IPS-NIHi7 (cell line): ENCODE results near the gene ZSCAN9.

Source experiments
- DNase-seq: peaks from one replicate; pipeline ENCODE4 v3.0.0; 2012; ENCODE audit warnings: mixed read lengths; ENCODE audit errors: extremely low spot score

Gene ZSCAN9

GRCh38 chr6:28266962-28267694, 42.1 kb downstream of the ZSCAN9 start, which contains the start of gene ZSCAN26:
TSS of gene ZSCAN26 (plus strand) at chr6:28267143. CDS start at chr6:28271920, 4,777 bp downstream.
- peak; percentile 81 for DNase-seq

GRCh38 chr6:28267695-28268059, 42.6 kb downstream of the ZSCAN9 start:
- no peak for DNase-seq

GRCh38 chr6:28269492-28269891, 44.4 kb downstream of the ZSCAN9 start:
- no peak for DNase-seq

GRCh38 chr6:28274888-28275287, 49.8 kb downstream of the ZSCAN9 start:
- DNase-seq: no peak

GRCh38 chr6:28277746-28278145, 52.7 kb downstream of the ZSCAN9 start:
- no peak for DNase-seq

GRCh38 chr6:28280595-28281287, 55.7 kb downstream of the ZSCAN9 start:
- DNase-seq: no peak

GRCh38 chr6:28281288-28282064, 56.4 kb downstream of the ZSCAN9 start, which contains the start of gene PGBD1:
TSS of gene PGBD1 (plus strand) at chr6:28281572. CDS start at chr6:28283814, 2,242 bp downstream.
- peak; percentile 92 for DNase-seq

GRCh38 chr6:28282926-28283325, 57.9 kb downstream of the ZSCAN9 start:
- DNase-seq: no peak
